Psoas muscle (tissue), 8 donors: ENCODE results near the gene OR11H7. TPM values are rescaled to one million over a fixed set of nuclear protein-coding genes. Genes with fewer than 3 reads are reported as not detected.
"Not testable (repeated sequence)": the region's sequence is repeated elsewhere in the genome, so short reads cannot be mapped to it uniquely, and the experiment has no call there.

ENCODE experiments used
- ATAC-seq, 4 donors: fragments of 200-7000 bp; cut with Tn5 transposase; one replicate each; pipeline ENCODE4 v1.9.1; 2020; ENCODE audit warnings: moderate library complexity in 3 of 4, mild to moderate bottlenecking in 2 of 4
- DNase-seq, 2 donors: peaks; one replicate each; pipeline ENCODE4 v3.0.0-alpha.2; 2020
- H3K27ac ChIP-seq: fragments of 200-600 bp; one replicate; pipeline ENCODE4 v1.8.0; 2022
- H3K27me3 ChIP-seq, 3 donors: fragments of 200-600 bp in 1 of 3; one replicate each; pipeline versions ENCODE4 v1.6.1 to v1.8.0; 2013 to 2022; ENCODE audit warnings: low read length in 2 of 3, mild to moderate bottlenecking in 2 of 3, moderate library complexity in 1 of 3; ENCODE audit not compliant: insufficient read depth in 3 of 3
- H3K36me3 ChIP-seq, 2 donors: fragments of 200-600 bp in 1 of 2; one replicate each; pipeline versions ENCODE4 v1.6.1 to v1.8.0; 2013 to 2022; ENCODE audit warnings: low read depth in 1 of 2, mild to moderate bottlenecking in 1 of 2, moderate library complexity in 1 of 2; ENCODE audit not compliant: insufficient read depth in 1 of 2
- H3K4me1 ChIP-seq: fragments of 200-600 bp; one replicate; pipeline ENCODE4 v1.8.0; 2022
- H3K4me3 ChIP-seq: fragments of 200-600 bp; one replicate; pipeline ENCODE4 v1.8.0; 2022; ENCODE audit warnings: mild to moderate bottlenecking
- H3K9me3 ChIP-seq: fragments of 200-600 bp; one replicate; pipeline ENCODE4 v1.8.0; 2022
- WGBS, 3 donors: extraction: QIAGEN DNeasy Blood & Tissue Kit; methylation state at CpG; one replicate each; pipeline versions ENCODE4 v1.1.6 to v1.1.7; 2013; 5-methylcytosine and 5-hydroxymethylcytosine counted together
- intact Hi-C, 2 donors: fragments of 100-400 bp; cut with DNase I; formaldehyde crosslinking; loops; one replicate each; pipeline versions ENCODE4 v1.11.0 to v1.14.2; 2022
- polyA plus RNA-seq, 3 donors: library from polyadenylated mRNA; stranded (reverse); fragments of 200-250 nt; gene quantifications; one replicate each; pipeline ENCODE4 v1.2.3, GENCODE V29; 2013
- total RNA-seq, 4 donors: library from RNA; stranded (reverse); fragmentation: NEBNext Ultra II Directional in 2 of 4; extraction: Animal tissue kit (Norgen Biotek cat#: 25700) in 2 of 4; gene quantifications; one replicate each; pipeline versions ENCODE4 v1.2.1 to v1.2.4, GENCODE V29; 2021 to 2023
- TF ChIP-seq, protein P1 (sequence below): fragments of 200-600 bp; IDR thresholded peaks from one replicate; pipeline ENCODE4 v1.8.0; 2022; ENCODE audit warnings: antibody characterized with exemption
- donor health status: healthy with polysubstance abuse.
- donor health status: DM: no; HTN: no; CAD: no; lungs with moderate emphysema.
- donor health status: Bipolar disorder and iron deficiency.
- donor health status: healthy.
- donor health status: DM: yes; HTN: yes; CAD: no.
- donor health status: DM: no; HTN: no; CAD: no.
- donor health status: DM: no; HTN: no; CAD: no.
- donor health status: DM: yes; HTN: yes; CAD: no.

The OR11H7 gene
- total and polyA plus RNA-seq, 7 donors: not detected

DNA sequence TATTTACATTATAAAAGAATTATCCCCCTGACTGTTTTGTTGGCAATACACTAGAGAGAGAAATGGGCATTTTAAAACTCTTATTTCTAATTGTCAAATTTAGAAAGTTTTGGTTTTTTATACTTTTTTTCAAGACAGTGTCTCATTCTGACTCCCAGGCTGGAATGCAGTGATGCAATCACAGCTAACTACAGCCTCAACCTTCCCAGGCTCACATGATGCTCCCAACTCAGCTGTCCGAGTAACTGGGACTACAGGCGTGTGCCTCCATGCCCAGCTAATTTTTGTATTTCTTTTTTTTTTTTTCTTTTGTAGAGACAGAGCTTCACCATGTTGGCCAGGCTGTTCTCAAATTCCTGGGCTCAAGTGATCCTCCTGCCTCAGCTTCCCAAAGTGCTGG, 13.6 kb upstream of the OR11H7 start:
- Histone ChIP-seq H3K4me3 (no peak overlapping the region), H3K4me1 (no peaks in the 10 kb centered on the region), H3K9me3 (peaks cover 9% of the 10 kb centered on the region), H3K27me3 (no peaks in the 10 kb centered on the region), H3K27ac (no peak overlapping the region), H3K36me3 (no peaks in the 10 kb centered on the region)
- intact Hi-C loops: no loop called here
- WGBS, 3 donors: 30 to 85% (median 43%) methylated on average over 2 of the region's 2 CpGs
- DNase-seq: no peak
- ATAC-seq: no peak
- TF ChIP-seq, protein P1, sequence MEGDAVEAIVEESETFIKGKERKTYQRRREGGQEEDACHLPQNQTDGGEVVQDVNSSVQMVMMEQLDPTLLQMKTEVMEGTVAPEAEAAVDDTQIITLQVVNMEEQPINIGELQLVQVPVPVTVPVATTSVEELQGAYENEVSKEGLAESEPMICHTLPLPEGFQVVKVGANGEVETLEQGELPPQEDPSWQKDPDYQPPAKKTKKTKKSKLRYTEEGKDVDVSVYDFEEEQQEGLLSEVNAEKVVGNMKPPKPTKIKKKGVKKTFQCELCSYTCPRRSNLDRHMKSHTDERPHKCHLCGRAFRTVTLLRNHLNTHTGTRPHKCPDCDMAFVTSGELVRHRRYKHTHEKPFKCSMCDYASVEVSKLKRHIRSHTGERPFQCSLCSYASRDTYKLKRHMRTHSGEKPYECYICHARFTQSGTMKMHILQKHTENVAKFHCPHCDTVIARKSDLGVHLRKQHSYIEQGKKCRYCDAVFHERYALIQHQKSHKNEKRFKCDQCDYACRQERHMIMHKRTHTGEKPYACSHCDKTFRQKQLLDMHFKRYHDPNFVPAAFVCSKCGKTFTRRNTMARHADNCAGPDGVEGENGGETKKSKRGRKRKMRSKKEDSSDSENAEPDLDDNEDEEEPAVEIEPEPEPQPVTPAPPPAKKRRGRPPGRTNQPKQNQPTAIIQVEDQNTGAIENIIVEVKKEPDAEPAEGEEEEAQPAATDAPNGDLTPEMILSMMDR: no peak

DNA sequence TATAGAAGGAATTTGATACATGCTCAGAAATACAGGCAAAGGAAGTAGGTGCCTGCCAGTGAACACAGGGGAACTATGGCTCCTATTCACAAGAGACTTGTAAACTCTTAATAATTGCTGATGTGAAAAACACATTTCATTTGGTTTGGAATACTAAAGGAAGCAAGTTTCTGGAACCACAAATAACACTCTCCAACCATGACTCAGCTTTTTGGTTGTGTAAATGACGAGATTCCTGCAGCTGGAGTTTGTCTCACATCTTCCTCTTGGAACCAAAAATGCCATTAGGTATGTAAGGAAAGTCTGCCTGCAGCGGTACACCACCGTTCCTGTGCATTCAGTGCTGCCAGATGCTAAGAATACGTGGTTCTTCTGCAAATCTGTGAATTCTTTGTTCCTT, 9.7 kb upstream of the OR11H7 start:
- Histone ChIP-seq H3K27ac (no peak overlapping the region), H3K9me3 (peaks cover 9% of the 10 kb centered on the region), H3K36me3 (no peaks in the 10 kb centered on the region), H3K4me3 (no peak overlapping the region), H3K4me1 (no peaks in the 10 kb centered on the region), H3K27me3 (no peaks in the 10 kb centered on the region)
- TF ChIP-seq, protein P1: no peak
- 35 to 41% (median 40%) methylated on average over 4 of the region's 4 CpGs for WGBS, 3 donors
- no peak for DNase-seq
- no peak for ATAC-seq
- intact Hi-C loops: no loop called here

DNA sequence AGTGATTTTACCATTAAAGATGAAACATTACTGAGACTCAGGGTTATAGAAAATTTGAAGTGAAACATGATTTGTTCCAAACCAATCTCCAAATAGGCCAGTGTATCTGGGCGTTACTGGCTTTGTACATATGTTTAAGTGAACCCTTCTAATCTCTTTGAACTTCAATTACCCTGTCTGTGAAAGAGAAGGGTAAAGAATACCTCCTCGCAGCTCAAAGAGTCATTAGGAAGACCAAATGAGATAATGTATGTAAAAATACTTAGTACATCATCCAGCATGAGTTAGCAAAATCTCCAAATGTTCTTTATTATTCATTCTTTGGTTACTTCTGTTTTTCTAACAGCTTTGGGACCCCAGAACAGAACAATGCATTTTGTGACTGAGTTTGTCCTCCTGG, 5.4 kb upstream of the OR11H7 start, which contains the start of gene OR11H6:
Gene OR11H6, plus strand, starts transcription at position 301 of the 400 bp plus-strand sequence. Its CDS starts 0 bp downstream, at position 301.
- Histone ChIP-seq H3K36me3 (no peaks in the 10 kb centered on the region), H3K27ac (no peak within 1 kb of the TSS), H3K27me3 (no peaks in the 10 kb centered on the region), H3K4me1 (no peaks in the 10 kb centered on the region), H3K9me3 (no peaks in the 10 kb centered on the region), H3K4me3 (no peak within 1 kb of the TSS)
- TF ChIP-seq, protein P1: no peak
- DNase-seq: no peak
- no peak for ATAC-seq
- intact Hi-C loops: no loop called here
- WGBS, 3 donors: 21 to 31% (median 23%) methylated on average over 2 of the region's 2 CpGs

DNA sequence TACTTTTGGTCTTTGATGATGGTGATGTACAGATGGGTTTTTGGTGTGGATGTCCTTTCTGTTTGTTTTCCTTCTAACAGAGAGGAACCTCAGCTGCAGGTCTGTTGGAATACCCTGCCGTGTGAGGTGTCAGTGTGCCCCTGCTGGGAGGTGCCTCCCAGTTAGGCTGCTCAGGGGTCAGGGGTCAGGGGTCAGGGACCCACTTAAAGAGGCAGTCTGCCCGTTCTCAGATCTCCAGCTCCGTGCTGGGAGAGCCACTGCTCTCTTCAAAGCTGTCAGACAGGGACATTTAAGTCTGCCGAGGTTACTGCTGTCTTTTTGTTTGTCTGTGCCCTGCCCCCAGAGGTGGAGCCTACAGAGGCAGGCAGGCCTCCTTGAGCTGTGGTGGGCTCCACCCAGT, 6.6 kb downstream of the OR11H7 start:
- intact Hi-C loops, H3K4me1 ChIP-seq, H3K27me3 ChIP-seq, H3K4me3 ChIP-seq, ATAC-seq, DNase-seq, H3K9me3 ChIP-seq, H3K27ac ChIP-seq, H3K36me3 ChIP-seq: not testable (repeated sequence)
- 72 to 79% (median 77%) methylated on average over 3 to 4 of the region's 4 CpGs for WGBS, 3 donors

DNA sequence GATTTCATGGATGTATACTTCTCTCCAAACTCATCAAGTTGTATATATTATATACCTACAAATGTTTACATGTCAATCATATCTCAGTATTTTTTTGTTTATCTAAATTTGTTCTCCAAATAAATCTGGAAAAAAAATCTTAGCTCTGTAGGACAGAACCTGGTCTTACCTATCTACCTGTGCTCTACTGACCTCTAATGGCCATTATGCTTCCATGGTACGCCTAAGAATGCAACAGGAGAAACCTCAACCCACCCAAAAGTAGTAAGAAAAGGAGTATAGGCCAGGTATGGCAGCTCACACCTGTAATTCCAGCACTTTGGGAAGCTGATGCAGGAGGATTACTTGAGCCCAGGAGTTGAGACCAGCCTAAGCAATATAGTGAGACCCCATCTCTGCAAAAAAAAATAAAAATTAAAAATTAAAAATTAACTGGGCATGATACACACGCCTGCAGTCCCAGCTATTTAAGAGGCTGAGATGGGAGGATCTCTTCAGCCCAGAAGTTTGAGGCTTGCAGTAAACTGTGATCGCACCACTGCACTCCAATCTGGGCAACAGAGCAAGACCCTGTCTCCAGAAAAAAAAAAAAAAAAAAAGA, 19.0 kb downstream of the OR11H7 start:
- 46 to 57% (median 53%) methylated on average over 3 of the region's 3 CpGs for WGBS, 3 donors
- H3K36me3 ChIP-seq: no peaks in the 10 kb centered on the region

More for the DNA sequence above, 19.0 kb downstream of the OR11H7 start:
- intact Hi-C loops: no loop called here
- no peak for ATAC-seq
- no peak for DNase-seq
- Histone ChIP-seq H3K4me1 (no peaks in the 10 kb centered on the region), H3K4me3 (no peak overlapping the region), H3K27me3 (no peaks in the 10 kb centered on the region), H3K27ac (no peak overlapping the region), H3K9me3 (peaks cover 3% of the 10 kb centered on the region)
- TF ChIP-seq, protein P1: no peak
